Aorta (tissue), 5 donors: Measurements from ENCODE around the gene SUN5. TPM values are rescaled to one million over a fixed set of nuclear protein-coding genes. Genes with fewer than 3 reads are reported as not detected.

Experiments
- ATAC-seq: fragments of 200-7000 bp; cut with Tn5 transposase; one replicate; pipeline ENCODE4 v1.9.1; 2022; ENCODE audit warnings: moderate library complexity; ENCODE audit not compliant: low FRiP score
- DNase-seq, 2 donors: peaks; one replicate each; pipeline ENCODE4 v3.0.0-alpha.2; 2020
- H3K27ac ChIP-seq, 2 donors: one replicate each; pipeline ENCODE4 v1.5.1; 2013; ENCODE audit warnings: low read length in 2 of 2, mild to moderate bottlenecking in 2 of 2, moderate library complexity in 2 of 2, control low read depth in 1 of 2, inconsistent platforms in 1 of 2, low read depth in 1 of 2
- H3K27me3 ChIP-seq, 2 donors: one replicate each; pipeline ENCODE4 v1.6.1; 2013; ENCODE audit warnings: control low read depth in 1 of 2, low read length in 1 of 2, mild to moderate bottlenecking in 1 of 2, moderate library complexity in 1 of 2; ENCODE audit not compliant: insufficient read depth in 2 of 2, control insufficient read depth in 1 of 2
- H3K36me3 ChIP-seq, 2 donors: one replicate each; pipeline ENCODE4 v1.6.1; 2013; ENCODE audit warnings: control low read depth in 1 of 2, low read length in 1 of 2, mild to moderate bottlenecking in 1 of 2; ENCODE audit not compliant: insufficient read depth in 2 of 2, control insufficient read depth in 1 of 2
- H3K4me1 ChIP-seq, 2 donors: one replicate each; pipeline ENCODE4 v1.6.1; 2013; ENCODE audit warnings: low read length in 2 of 2, control low read depth in 1 of 2, mild to moderate bottlenecking in 1 of 2, moderate library complexity in 1 of 2; ENCODE audit not compliant: insufficient read depth in 2 of 2, control insufficient read depth in 1 of 2
- H3K4me3 ChIP-seq, 2 donors: one replicate each; pipeline ENCODE4 v1.5.1; 2013; ENCODE audit warnings: low read length in 2 of 2, control low read depth in 1 of 2, mild to moderate bottlenecking in 1 of 2
- H3K9me3 ChIP-seq: one replicate; pipeline ENCODE4 v1.6.1; 2013; ENCODE audit warnings: mild to moderate bottlenecking, low read length; ENCODE audit not compliant: control insufficient read depth
- WGBS, 2 donors: extraction: QIAGEN DNeasy Blood & Tissue Kit; methylation state at CpG; one replicate each; pipeline ENCODE4 v1.1.7; 2013; 5-methylcytosine and 5-hydroxymethylcytosine counted together
- intact Hi-C, 2 donors: fragments of 100-400 bp; cut with DNase I; formaldehyde crosslinking; loops; one replicate each; pipeline versions ENCODE4 v1.14.2 to v1.15.0; 2022
- polyA plus RNA-seq, 2 donors: library from polyadenylated mRNA; stranded (reverse); fragments of 200-250 nt; gene quantifications; one replicate each; pipeline ENCODE4 v1.2.3, GENCODE V29; 2013
- total RNA-seq, 2 donors: library from RNA; stranded (reverse); fragmentation: NEBNext Ultra II Directional; extraction: Animal tissue kit (Norgen Biotek cat#: 25700); gene quantifications; one replicate each; pipeline ENCODE4 v1.2.1, GENCODE V29; 2021
- donor health status: healthy with polysubstance abuse.
- donor health status: Bipolar disorder and iron deficiency.
- donor health status: DM: no; HTN: no; CAD: no.
- donor health status: DM: no; HTN: no; CAD: no.
- donor health status: DM: yes; HTN: yes; CAD: no.

The SUN5 gene
- total and polyA plus RNA-seq, 4 donors: not detected

- Histone ChIP-seq H3K27me3 (no peaks in the 10 kb centered on the region), H3K36me3 (no peaks in the 10 kb centered on the region), H3K9me3 (no peaks in the 10 kb centered on the region), H3K27ac (no peak overlapping the region), H3K4me3 (no peak overlapping the region), H3K4me1 (no peaks in the 10 kb centered on the region)
- 70 to 75% methylated on average over 7 of the region's 7 CpGs for WGBS, 2 donors
- intact Hi-C loops: no loop called here
- DNase-seq (no peak), ATAC-seq (no peak)
These were observed 13.3 kb upstream of the SUN5 start for GRCh38 chr20:33017542-33017941.

- intact Hi-C loops: no loop called here
- Histone ChIP-seq H3K27me3 (no peaks in the 10 kb centered on the region), H3K4me3 (no peak overlapping the region), H3K4me1 (no peaks in the 10 kb centered on the region), H3K36me3 (no peaks in the 10 kb centered on the region), H3K9me3 (no peaks in the 10 kb centered on the region), H3K27ac (no peak overlapping the region)
- no peak for DNase-seq
- ATAC-seq: no peak
- 60 to 64% methylated on average over 7 of the region's 7 CpGs for WGBS, 2 donors
These were observed 12.4 kb upstream of the SUN5 start for GRCh38 chr20:33016581-33017109.

DNA sequence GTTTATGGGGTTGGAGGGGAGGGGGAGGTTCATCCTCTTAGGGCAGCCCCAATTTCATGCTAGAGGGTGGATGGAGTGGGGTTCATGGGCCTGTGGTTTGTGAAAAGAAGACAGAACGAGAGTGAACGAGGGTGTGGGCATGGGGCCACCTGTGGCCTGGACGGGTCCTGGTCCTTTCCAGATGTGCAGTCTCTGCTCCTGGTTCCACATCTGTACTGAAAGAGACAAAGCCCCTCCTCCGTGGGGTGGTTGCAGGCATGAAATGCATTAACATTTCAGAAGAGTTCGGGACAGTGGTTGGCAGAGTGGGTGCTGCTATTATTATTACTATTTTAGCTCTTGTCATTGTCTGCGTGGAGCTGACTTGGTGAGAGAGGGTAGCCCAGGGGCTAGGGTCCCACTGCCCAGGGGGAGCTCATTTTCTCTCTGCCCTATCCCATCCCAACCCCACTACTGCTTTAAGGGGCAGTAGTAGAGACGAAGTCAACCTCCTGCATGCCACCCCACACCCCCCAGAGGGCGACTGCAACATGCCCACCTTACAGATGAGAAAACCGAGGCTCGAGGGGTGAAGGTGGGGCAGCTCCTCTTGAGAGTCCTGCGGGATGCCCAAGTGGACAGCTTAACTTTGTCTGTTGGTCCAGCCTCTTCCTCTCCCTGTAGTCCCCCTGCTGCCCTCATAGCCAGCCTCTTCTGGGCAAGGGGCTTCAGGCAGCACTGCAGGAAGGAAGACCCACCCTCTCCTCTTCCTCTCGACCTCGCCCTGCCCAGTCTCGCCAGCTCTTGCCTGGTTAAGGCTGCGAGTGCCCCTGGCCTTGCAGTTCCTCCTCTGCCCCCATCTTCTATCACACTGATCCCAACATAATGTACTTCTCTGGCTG lies 11.7 kb upstream of the SUN5 start:
- H3K9me3 ChIP-seq: no peaks in the 10 kb centered on the region
- no peak for ATAC-seq
- DNase-seq: no peak
- 67 to 70% methylated on average over 15 of the region's 15 CpGs for WGBS, 2 donors
- H3K27me3 ChIP-seq: no peaks in the 10 kb centered on the region
- no peaks in the 10 kb centered on the region for H3K4me1 ChIP-seq
- no peak overlapping the region for H3K27ac ChIP-seq
- no peaks in the 10 kb centered on the region for H3K36me3 ChIP-seq
- H3K4me3 ChIP-seq: no peak overlapping the region
- intact Hi-C loops: no loop called here

- no peaks in the 10 kb centered on the region for H3K4me1 ChIP-seq
- no peaks in the 10 kb centered on the region for H3K27me3 ChIP-seq
- 57 to 58% methylated on average over 10 of the region's 10 CpGs for WGBS, 2 donors
These were observed 10.9 kb upstream of the SUN5 start for GRCh38 chr20:33015114-33015484.

DNA sequence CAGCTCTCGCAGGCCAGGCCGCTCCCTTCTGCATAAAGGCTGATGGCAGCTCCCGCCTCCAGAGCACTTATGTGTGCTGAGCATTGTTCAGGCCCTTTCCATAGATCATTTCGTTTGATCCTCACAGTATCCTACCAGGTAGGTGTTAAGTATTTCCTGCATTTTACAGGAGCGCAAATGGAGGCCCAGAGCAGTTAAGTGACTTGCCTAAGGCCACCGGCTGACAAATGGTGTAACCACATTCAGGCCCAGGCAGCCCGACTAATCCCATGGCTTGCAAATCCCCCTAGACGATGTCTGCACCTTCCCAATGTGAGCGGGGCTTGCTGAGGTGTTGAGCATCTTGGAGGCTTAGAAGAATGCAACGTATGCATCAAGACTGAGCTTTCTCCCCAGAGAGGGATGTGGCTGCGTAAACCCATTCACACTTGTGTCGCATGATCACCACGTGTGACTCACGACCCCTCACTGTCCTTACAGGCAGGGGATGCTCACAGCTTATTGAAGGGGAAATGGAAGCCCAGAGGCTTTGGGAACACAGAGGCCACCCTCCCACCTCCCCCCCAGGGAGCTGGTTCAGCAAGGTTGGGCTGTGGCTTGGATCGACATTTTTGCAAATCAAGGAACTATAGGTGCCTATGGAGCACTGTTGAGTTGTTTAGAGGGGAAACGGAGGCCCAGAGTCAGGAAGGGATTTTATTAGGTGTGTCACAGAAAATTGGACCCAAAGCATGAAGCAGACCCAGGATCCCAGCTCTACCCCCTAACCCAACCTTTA lies 10.3 kb upstream of the SUN5 start:
- no peaks in the 10 kb centered on the region for H3K27me3 ChIP-seq
- no peak overlapping the region for H3K27ac ChIP-seq
- DNase-seq (no peak), ATAC-seq (no peak)
- H3K4me1 ChIP-seq: no peaks in the 10 kb centered on the region
- H3K4me3 ChIP-seq: no peak overlapping the region
- H3K36me3 ChIP-seq: no peaks in the 10 kb centered on the region
- H3K9me3 ChIP-seq: no peaks in the 10 kb centered on the region
- 37 to 41% methylated on average over 16 of the region's 16 CpGs for WGBS, 2 donors
- intact Hi-C loops: no loop called here

More at GRCh38 chr20:33015114-33015484, 10.9 kb upstream of the SUN5 start:
- H3K36me3 ChIP-seq: no peaks in the 10 kb centered on the region
- H3K9me3 ChIP-seq: no peaks in the 10 kb centered on the region
- H3K4me3 ChIP-seq: no peak overlapping the region
- DNase-seq: no peak
- no peak for ATAC-seq
- no peak overlapping the region for H3K27ac ChIP-seq
- intact Hi-C loops: no loop called here

DNA sequence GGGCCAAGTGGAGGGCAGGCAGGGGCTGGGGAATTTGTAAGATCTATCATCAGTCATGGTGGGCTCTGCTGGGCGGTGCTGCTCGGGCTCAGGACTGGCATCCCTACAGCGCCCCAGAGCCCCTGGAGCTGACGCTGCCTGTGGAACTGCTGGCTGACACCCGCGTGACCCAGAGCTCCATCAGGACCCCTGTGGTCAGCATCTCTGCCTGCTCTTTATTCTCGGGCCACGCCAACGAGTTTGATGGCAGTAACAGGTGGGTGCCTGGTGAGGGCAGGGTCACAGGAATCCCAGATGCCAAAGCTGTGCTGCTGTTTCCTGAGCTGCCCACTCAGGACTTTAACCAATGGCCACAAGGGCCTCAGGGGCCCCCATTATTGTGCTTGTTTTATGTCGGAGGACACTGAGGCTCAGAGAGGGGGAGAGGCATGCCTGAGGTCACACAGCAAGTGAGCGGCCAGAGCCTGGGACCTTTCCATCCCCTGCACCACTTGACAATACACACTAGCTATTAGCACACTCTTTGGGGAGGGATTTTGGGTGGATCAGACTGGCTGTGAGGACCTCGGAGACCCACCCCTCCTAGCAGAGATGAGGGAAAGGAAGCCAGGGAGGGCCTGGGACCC lies 9.6 kb upstream of the SUN5 start:
- ATAC-seq: no peak
- H3K27ac ChIP-seq: no peak overlapping the region
- no peaks in the 10 kb centered on the region for H3K9me3 ChIP-seq
- no peak overlapping the region for H3K4me3 ChIP-seq
- H3K27me3 ChIP-seq: no peaks in the 10 kb centered on the region
- no peaks in the 10 kb centered on the region for H3K36me3 ChIP-seq
- no peak for DNase-seq
- intact Hi-C loops: no loop called here
- 63 to 65% methylated on average over 12 of the region's 12 CpGs for WGBS, 2 donors
- H3K4me1 ChIP-seq: no peaks in the 10 kb centered on the region

DNA sequence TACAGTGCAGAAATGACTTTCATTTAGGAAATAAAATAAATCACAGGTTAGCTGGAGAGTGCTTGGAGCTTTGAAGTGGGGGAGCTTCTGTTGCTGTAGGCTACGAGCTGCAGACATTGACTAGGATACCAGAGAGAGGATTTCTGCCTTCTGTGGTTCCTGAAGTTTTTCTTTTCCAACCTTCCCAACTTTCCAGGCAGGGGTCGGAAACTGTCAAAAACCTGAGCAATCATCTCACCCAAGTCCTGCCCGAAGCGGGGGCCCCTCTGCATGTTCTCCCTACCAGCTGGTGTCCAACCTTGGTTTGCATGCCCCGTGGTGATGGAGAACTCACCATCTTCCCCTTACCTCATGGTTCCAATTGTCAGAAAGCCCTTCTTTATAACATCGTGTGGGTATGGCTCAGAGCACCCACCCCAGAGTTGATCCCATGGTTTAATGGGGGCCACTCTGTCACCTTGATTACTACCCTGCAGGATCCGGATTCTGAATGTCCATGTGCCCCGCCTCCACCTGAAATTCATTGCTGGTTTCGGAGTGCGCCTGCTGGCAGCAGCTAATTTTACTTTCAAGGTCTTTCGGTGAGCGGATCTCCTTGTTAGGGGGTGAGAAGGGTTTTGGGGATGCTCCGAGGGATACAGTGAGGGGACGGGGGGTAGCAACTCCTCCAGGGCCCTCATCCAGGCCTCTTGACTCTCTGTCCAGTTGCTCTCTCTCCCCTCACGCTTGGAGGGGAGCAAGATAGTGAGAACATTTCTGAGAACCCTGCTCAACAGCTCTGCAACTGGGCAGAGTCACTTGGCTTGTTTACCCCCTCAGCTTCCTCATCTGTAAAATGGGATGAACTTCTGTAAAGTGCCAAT lies 8.3 kb upstream of the SUN5 start:
- H3K4me3 ChIP-seq: no peak overlapping the region
- H3K9me3 ChIP-seq: no peaks in the 10 kb centered on the region
- no peaks in the 10 kb centered on the region for H3K27me3 ChIP-seq
- no peaks in the 10 kb centered on the region for H3K4me1 ChIP-seq
- no peak for DNase-seq
- no peak overlapping the region for H3K27ac ChIP-seq
- intact Hi-C loops: no loop called here
- 77% methylated on average over 15 of the region's 15 CpGs for WGBS, 2 donors
- H3K36me3 ChIP-seq: no peaks in the 10 kb centered on the region
- no peak for ATAC-seq
